K562 (cell line): ENCODE data around the gene VEGFA. TPM values are rescaled to one million over a fixed set of nuclear protein-coding genes. Genes with fewer than 3 reads are reported as not detected.

Source experiments
- CEBPB ChIP-seq: fragments of 450-650 bp; IDR thresholded peaks from 2 replicates; pipeline ENCODE4 v1.6.1; 2016; ENCODE audit warnings: missing genetic modification characterization, missing compliant biosample characterization
- ELF4 ChIP-seq: fragments of 450-650 bp; formaldehyde crosslinking; IDR thresholded peaks from 2 replicates; pipeline ENCODE4 v1.4.0; 2022; ENCODE audit warnings: missing genetic modification characterization
- FOS ChIP-seq: IDR thresholded peaks from 3 replicates; pipeline ENCODE4 v1.6.1; 2011; ENCODE audit not compliant: insufficient read length; ENCODE audit errors: extremely low read depth
- FOXP1 ChIP-seq: sonication (generic); formaldehyde crosslinking; IDR thresholded peaks from 2 replicates; pipeline ENCODE4 v1.8.0; 2022; ENCODE audit warnings: mild to moderate bottlenecking, missing genetic modification reagents
- FOXP4 ChIP-seq: sonication (generic); formaldehyde crosslinking; IDR thresholded peaks from 2 replicates; pipeline ENCODE4 v1.8.0; 2022; ENCODE audit warnings: mild to moderate bottlenecking, missing genetic modification reagents, borderline replicate concordance
- HCFC1 ChIP-seq: IDR thresholded peaks from 2 replicates; pipeline ENCODE4 v1.6.1; 2012; ENCODE audit warnings: low read depth, low read length, improper control_type of control experiment
- HEY1 ChIP-seq: fragments of 250-450 bp; sonication (Bioruptor Pico); IDR thresholded peaks from 2 replicates; pipeline ENCODE4 v1.5.0; 2020; ENCODE audit warnings: mild to moderate bottlenecking, moderate library complexity, borderline replicate concordance
- HMGXB4 ChIP-seq: sonication (generic); formaldehyde crosslinking; IDR thresholded peaks from 2 replicates; pipeline ENCODE4 v1.8.1; 2023; ENCODE audit warnings: mild to moderate bottlenecking, missing genetic modification reagents
- MLX ChIP-seq, 2 experiments: fragments of 450-650 bp in 1 of 2; sonication (generic) in 1 of 2; formaldehyde crosslinking; conservative IDR thresholded peaks; 2 replicates each; pipeline versions ENCODE4 v1.4.0 to v1.8.1; 2020 to 2022; ENCODE audit warnings: mild to moderate bottlenecking in 1 of 2, missing genetic modification reagents in 1 of 2
- PHF20 ChIP-seq: fragments of 450-650 bp; IDR thresholded peaks from 2 replicates; pipeline ENCODE4 v1.6.1; 2018; ENCODE audit not compliant: partially characterized antibody
- POU5F1 ChIP-seq: fragments of 150-350 bp; IDR thresholded peaks from 2 replicates; pipeline ENCODE4 v1.6.1; 2014; ENCODE audit warnings: borderline replicate concordance, low read length, low read depth, mild to moderate bottlenecking; ENCODE audit not compliant: partially characterized antibody
- SIN3B ChIP-seq: fragments of 450-650 bp; IDR thresholded peaks from 2 replicates; pipeline ENCODE4 v1.6.1; 2017; ENCODE audit warnings: low read depth, mild to moderate bottlenecking, moderate library complexity
- U2AF2 ChIP-seq: fragments of 200-400 bp; formaldehyde crosslinking; optimal IDR thresholded peaks from 2 replicates; pipeline ENCODE3; 2017; ENCODE audit warnings: low read depth, mild to moderate bottlenecking, low read length
- ZC3H4 ChIP-seq: sonication (generic); formaldehyde crosslinking; IDR thresholded peaks from 2 replicates; pipeline ENCODE4 v1.9.0; 2021; ENCODE audit warnings: missing genetic modification reagents, borderline replicate concordance
- ZNF12 ChIP-seq: sonication (generic); formaldehyde crosslinking; IDR thresholded peaks from 2 replicates; pipeline ENCODE4 v1.4.0; 2020; ENCODE audit warnings: mild to moderate bottlenecking, missing genetic modification reagents
- ZNF24 ChIP-seq: fragments of 450-650 bp; IDR thresholded peaks from 2 replicates; pipeline ENCODE4 v1.6.1; 2016
- ZNF445 ChIP-seq: fragments of 250-450 bp; sonication (Bioruptor Pico); IDR thresholded peaks from 2 replicates; pipeline ENCODE4 v1.4.0; 2020; ENCODE audit warnings: low read depth, mild to moderate bottlenecking, moderate library complexity
- ZNF583 ChIP-seq: fragments of 250-450 bp; sonication (Bioruptor Pico); IDR thresholded peaks from 2 replicates; pipeline ENCODE4 v1.4.0; 2020
- ZNF668 ChIP-seq: fragments of 250-450 bp; sonication (Bioruptor Pico); IDR thresholded peaks from 2 replicates; pipeline ENCODE4 v1.8.0; 2022; ENCODE audit warnings: mild to moderate bottlenecking, inconsistent platforms
- ZNF76 ChIP-seq: fragments of 250-450 bp; sonication (Bioruptor Pico); IDR thresholded peaks from 2 replicates; pipeline ENCODE4 v1.4.0; 2020; ENCODE audit warnings: mild to moderate bottlenecking, moderate library complexity, borderline replicate concordance
- polyA plus RNA-seq, 8 experiments: library from polyadenylated mRNA; depleted of rRNA in 4 of 8; stranded (reverse) in 5 of 8; unstranded in 3 of 8; fragments of >200 nt; fragmentation: Nextera tagmentation in 2 of 8; fragmentation: Illumina TruSeq in 1 of 8; extraction: Ambion mirVana in 2 of 8; extraction: Trizol in 1 of 8; gene quantifications; 2 replicates each; pipeline versions ENCODE4 v1.2.1 to v1.2.3, GENCODE V29; 2011 to 2014; ENCODE audit warnings: inconsistent platforms in 1 of 8, missing spikeins in 1 of 8
- total RNA-seq, 7 experiments: library from RNA; depleted of rRNA in 6 of 7; stranded (reverse); fragments of >200 nt in 6 of 7; fragmentation: Illumina TruSeq in 2 of 7; extraction: Trizol in 2 of 7; gene quantifications; 2 replicates each; pipeline versions ENCODE4 v1.2.1 to v1.2.3, GENCODE V29; 2011 to 2021; ENCODE audit warnings: low replicate concordance in 1 of 7

Gene VEGFA
- total and polyA plus RNA-seq, 9 of the 15 experiments (the other 6 are each of a cell fraction or from before 2014, with no cell fraction given) = 14.0 to 271 (median 124) TPM

- TF ChIP-seq HMGXB4 (CRISPR knock-in tag) (0 out of 2 replicates have a peak, but pooled peaks have one; percentile 24), ZNF24 (peak; percentile 35; the same call in 1 of the 2 replicates), ELF4 (CRISPR knock-in tag) (no peak), FOS (no peak), HCFC1 (no peak), PHF20 (peak; percentile 65), POU5F1 (no peak), FOXP1 (CRISPR knock-in tag) (no peak), CEBPB (tag) (no peak), ZC3H4 (no peak), ZNF12 (CRISPR knock-in tag) (no peak), HEY1 (CRISPR knock-in tag) (no peak), SIN3B (no peak), ZNF668 (CRISPR knock-in tag) (no peak), ZNF445 (CRISPR knock-in tag) (no peak), ZNF76 (CRISPR knock-in tag) (no peak), U2AF2 (no peak), MLX (CRISPR knock-in tag; conservative IDR thresholded peaks at IDR 0.05) (no peak), ZNF583 (CRISPR knock-in tag) (no peak), FOXP4 (CRISPR knock-in tag) (peak; percentile 41; the same call in 1 of the 2 replicates)
These were observed 31.0 kb upstream of the VEGFA start (continued) for GRCh38 chr6:43738877-43739641.
